WTC11 (cell line): Measurements from ENCODE around the gene GAL3ST3. TPM values are rescaled to one million over a fixed set of nuclear protein-coding genes. Genes with fewer than 3 reads are reported as not detected.

ENCODE experiments used
- AR ChIP-seq: fragments of 250-450 bp; sonication (Bioruptor Pico); IDR thresholded peaks from 2 replicates; pipeline ENCODE4 v1.9.0; 2021; ENCODE audit warnings: mild to moderate bottlenecking
- ATF2 ChIP-seq: sonication (generic); formaldehyde crosslinking; IDR thresholded peaks from 2 replicates; pipeline ENCODE4 v1.8.1; 2022; ENCODE audit warnings: low read depth, missing genetic modification reagents, borderline replicate concordance
- ATF6 ChIP-seq: sonication (generic); formaldehyde crosslinking; IDR thresholded peaks from 2 replicates; pipeline ENCODE4 v1.8.1; 2023; ENCODE audit warnings: mild to moderate bottlenecking, missing genetic modification reagents
- CBFB ChIP-seq: sonication (generic); formaldehyde crosslinking; IDR thresholded peaks from 2 replicates; pipeline ENCODE4 v1.8.1; 2022; ENCODE audit warnings: mild to moderate bottlenecking, low read depth, missing genetic modification reagents
- E2F1 ChIP-seq: sonication (generic); formaldehyde crosslinking; IDR thresholded peaks from 2 replicates; pipeline ENCODE4 v1.8.0; 2022; ENCODE audit warnings: mild to moderate bottlenecking, missing genetic modification reagents
- ETV6 ChIP-seq: sonication (generic); formaldehyde crosslinking; IDR thresholded peaks from 2 replicates; pipeline ENCODE4 v1.8.1; 2022; ENCODE audit warnings: mild to moderate bottlenecking, missing genetic modification reagents
- FOXK1 ChIP-seq: sonication (generic); formaldehyde crosslinking; IDR thresholded peaks from 2 replicates; pipeline ENCODE4 v1.8.0; 2022; ENCODE audit warnings: mild to moderate bottlenecking, moderate library complexity, missing genetic modification reagents
- GTF2I ChIP-seq: fragments of 250-450 bp; sonication (Bioruptor Pico); conservative IDR thresholded peaks from 2 replicates; pipeline ENCODE4 v1.4.0; 2021; ENCODE audit warnings: mild to moderate bottlenecking
- IRF1 ChIP-seq: sonication (generic); formaldehyde crosslinking; IDR thresholded peaks from 2 replicates; pipeline ENCODE4 v1.8.0; 2023; ENCODE audit warnings: missing genetic modification reagents
- JAZF1 ChIP-seq: fragments of 250-450 bp; sonication (Bioruptor Pico); IDR thresholded peaks from 2 replicates; pipeline ENCODE4 v1.9.0; 2021; ENCODE audit warnings: moderate library complexity, mild to moderate bottlenecking, inconsistent platforms
- MYBL2 ChIP-seq: sonication (generic); formaldehyde crosslinking; IDR thresholded peaks from 2 replicates; pipeline ENCODE4 v1.8.1; 2023; ENCODE audit warnings: mild to moderate bottlenecking, moderate library complexity, missing genetic modification reagents
- NFYB ChIP-seq: sonication (generic); formaldehyde crosslinking; conservative IDR thresholded peaks from 2 replicates; pipeline ENCODE4 v1.8.0; 2022; ENCODE audit warnings: low read depth, missing genetic modification reagents
- NR2C2 ChIP-seq: sonication (generic); formaldehyde crosslinking; IDR thresholded peaks from 2 replicates; pipeline ENCODE4 v1.8.0; 2022; ENCODE audit warnings: mild to moderate bottlenecking, missing genetic modification reagents
- SMAD4 ChIP-seq: sonication (generic); formaldehyde crosslinking; IDR thresholded peaks from 2 replicates; pipeline ENCODE4 v1.8.0; 2022; ENCODE audit warnings: mild to moderate bottlenecking, missing genetic modification reagents
- SP1 ChIP-seq: sonication (generic); formaldehyde crosslinking; conservative IDR thresholded peaks from 2 replicates; pipeline ENCODE4 v1.8.1; 2022; ENCODE audit warnings: missing genetic modification reagents
- TCF7 ChIP-seq: sonication (generic); formaldehyde crosslinking; IDR thresholded peaks from 2 replicates; pipeline ENCODE4 v1.8.0; 2022; ENCODE audit warnings: mild to moderate bottlenecking, low read depth, missing genetic modification reagents, moderate library complexity
- TEAD1 ChIP-seq: sonication (generic); formaldehyde crosslinking; IDR thresholded peaks from 2 replicates; pipeline ENCODE4 v1.8.0; 2022; ENCODE audit warnings: mild to moderate bottlenecking, missing genetic modification reagents
- USF1 ChIP-seq: sonication (generic); formaldehyde crosslinking; IDR thresholded peaks from 2 replicates; pipeline ENCODE4 v1.8.0; 2022; ENCODE audit warnings: mild to moderate bottlenecking, missing genetic modification reagents
- ZBTB21 ChIP-seq: sonication (generic); formaldehyde crosslinking; IDR thresholded peaks from 2 replicates; pipeline ENCODE4 v1.8.1; 2023; ENCODE audit warnings: mild to moderate bottlenecking, missing genetic modification reagents, borderline replicate concordance
- ZNF121 ChIP-seq: sonication (generic); formaldehyde crosslinking; IDR thresholded peaks from 2 replicates; pipeline ENCODE4 v1.8.0; 2023; ENCODE audit warnings: missing genetic modification reagents
- ZNF263 ChIP-seq: sonication (generic); formaldehyde crosslinking; IDR thresholded peaks from 2 replicates; pipeline ENCODE4 v1.8.1; 2022; ENCODE audit warnings: low read depth, mild to moderate bottlenecking, moderate library complexity, missing genetic modification reagents
- total RNA-seq: library from RNA; stranded (reverse); gene quantifications from 3 replicates; pipeline ENCODE4 v1.2.3, GENCODE V29; 2021
- TF ChIP-seq, protein P1 (sequence below): sonication (generic); formaldehyde crosslinking; IDR thresholded peaks from 2 replicates; pipeline ENCODE4 v1.8.1; 2023; ENCODE audit warnings: mild to moderate bottlenecking, moderate library complexity, missing genetic modification reagents
- TF ChIP-seq, protein P2 (sequence below): sonication (generic); formaldehyde crosslinking; IDR thresholded peaks from 2 replicates; pipeline ENCODE4 v1.8.1; 2022; ENCODE audit warnings: missing genetic modification reagents, borderline replicate concordance

GAL3ST3 gene
- total RNA-seq, 1 experiment from 2014 or later: 21.3 TPM

GRCh38 chr11:66001942-66002647 lies 46.9 kb downstream of the GAL3ST3 start, which contains the start of the genes BANF1 and EIF1AD (continued):
- TF ChIP-seq ATF2 (CRISPR knock-in tag) (0 out of 2 replicates have a peak, but pooled peaks have one; percentile 8), SMAD4 (no peak), TEAD1 (CRISPR knock-in tag) (peak; percentile 65), MYBL2 (CRISPR knock-in tag) (peak; percentile 81), E2F1 (CRISPR knock-in tag) (no peak), AR (CRISPR knock-in tag) (no peak), USF1 (CRISPR knock-in tag) (no peak), ZNF121 (CRISPR knock-in tag) (no peak), SP1 (peak; percentile 80), TCF7 (CRISPR knock-in tag) (no peak), JAZF1 (CRISPR knock-in tag) (no peak), FOXK1 (CRISPR knock-in tag) (peak; percentile 97), ZBTB21 (CRISPR knock-in tag) (no peak), ATF6 (CRISPR knock-in tag) (no peak), CBFB (CRISPR knock-in tag) (peak; percentile 56; the same call in 1 of the 2 replicates), NFYB (CRISPR knock-in tag) (no peak), ZNF263 (CRISPR knock-in tag) (no peak), ETV6 (CRISPR knock-in tag) (peak; percentile 90), IRF1 (CRISPR knock-in tag) (no peak), NR2C2 (CRISPR knock-in tag) (peak; percentile 93), GTF2I (CRISPR knock-in tag) (no peak)
- TF ChIP-seq, protein P1, sequence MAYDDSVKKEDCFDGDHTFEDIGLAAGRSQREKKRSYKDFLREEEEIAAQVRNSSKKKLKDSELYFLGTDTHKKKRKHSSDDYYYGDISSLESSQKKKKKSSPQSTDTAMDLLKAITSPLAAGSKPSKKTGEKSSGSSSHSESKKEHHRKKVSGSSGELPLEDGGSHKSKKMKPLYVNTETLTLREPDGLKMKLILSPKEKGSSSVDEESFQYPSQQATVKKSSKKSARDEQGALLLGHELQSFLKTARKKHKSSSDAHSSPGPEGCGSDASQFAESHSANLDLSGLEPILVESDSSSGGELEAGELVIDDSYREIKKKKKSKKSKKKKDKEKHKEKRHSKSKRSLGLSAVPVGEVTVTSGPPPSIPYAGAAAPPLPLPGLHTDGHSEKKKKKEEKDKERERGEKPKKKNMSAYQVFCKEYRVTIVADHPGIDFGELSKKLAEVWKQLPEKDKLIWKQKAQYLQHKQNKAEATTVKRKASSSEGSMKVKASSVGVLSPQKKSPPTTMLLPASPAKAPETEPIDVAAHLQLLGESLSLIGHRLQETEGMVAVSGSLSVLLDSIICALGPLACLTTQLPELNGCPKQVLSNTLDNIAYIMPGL (CRISPR knock-in tag): peak; percentile 88
- TF ChIP-seq, protein P2, sequence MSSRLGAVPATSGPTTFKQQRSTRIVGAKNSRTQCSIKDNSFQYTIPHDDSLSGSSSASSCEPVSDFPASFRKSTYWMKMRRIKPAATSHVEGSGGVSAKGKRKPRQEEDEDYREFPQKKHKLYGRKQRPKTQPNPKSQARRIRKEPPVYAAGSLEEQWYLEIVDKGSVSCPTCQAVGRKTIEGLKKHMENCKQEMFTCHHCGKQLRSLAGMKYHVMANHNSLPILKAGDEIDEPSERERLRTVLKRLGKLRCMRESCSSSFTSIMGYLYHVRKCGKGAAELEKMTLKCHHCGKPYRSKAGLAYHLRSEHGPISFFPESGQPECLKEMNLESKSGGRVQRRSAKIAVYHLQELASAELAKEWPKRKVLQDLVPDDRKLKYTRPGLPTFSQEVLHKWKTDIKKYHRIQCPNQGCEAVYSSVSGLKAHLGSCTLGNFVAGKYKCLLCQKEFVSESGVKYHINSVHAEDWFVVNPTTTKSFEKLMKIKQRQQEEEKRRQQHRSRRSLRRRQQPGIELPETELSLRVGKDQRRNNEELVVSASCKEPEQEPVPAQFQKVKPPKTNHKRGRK (CRISPR knock-in tag): no peak
